HepG2 (cell line): ENCODE data around the gene ABCC3. TPM values are rescaled to one million over a fixed set of nuclear protein-coding genes. Genes with fewer than 3 reads are reported as not detected.

Experiments used
- ATAC-seq: fragments of 200-7000 bp; cut with Tn5 transposase; 3 replicates; pipeline ENCODE4 v1.9.1; 2020; ENCODE audit warnings: mild to moderate bottlenecking, moderate library complexity
- BruUV-seq: library from RNA; stranded (reverse); fragments of 400-500 nt; replicated peaks from 2 replicates; lab custom pipeline; 2021; lab: Mats Ljungman, UMichigan
- CTCF ChIA-PET: fragments of 300-600 bp; formaldehyde crosslinking; extraction: SDS; loops from one replicate; lab custom pipeline; 2021; ENCODE audit warnings: low total read pairs, inconsistent platforms, low intra/inter-chr PET ratio; lab: Yijun Ruan, JAX
- POLR2A ChIA-PET: fragments of 350-600 bp; sonication (Branson Sonifier 250); formaldehyde crosslinking; loops from one replicate; lab custom pipeline; 2020; ENCODE audit warnings: antibody characterized with exemption, inconsistent platforms; lab: Yijun Ruan, JAX
- DNase-seq: peaks from one replicate; pipeline ENCODE4 v3.0.0-alpha.2; 2015; ENCODE audit warnings: low spot score
- FAIRE-seq: peaks from 3 replicates; lab custom pipeline; 2011; peaks lifted over from hg19 to GRCh38; lab: Jason Lieb, UNC
- H2AFZ ChIP-seq: one replicate; pipeline ENCODE4 v1.6.1; 2011; ENCODE audit warnings: low read length, inconsistent platforms
- H3K27ac ChIP-seq: fragments of 300-600 bp; 3 replicates; pipeline ENCODE4 v1.8.0; 2011; ENCODE audit warnings: mixed run types, mild to moderate bottlenecking, mixed read lengths, low read length, inconsistent platforms; ENCODE audit not compliant: insufficient read depth; ENCODE audit errors: extremely low read length
- H3K27me3 ChIP-seq, 2 experiments: fragments of 200-600 bp in 1 of 2; 2 replicates in 1 of 2; 3 replicates in 1 of 2; pipeline versions ENCODE4 v1.6.0 to v1.8.0; 2011; ENCODE audit warnings: low read length in 2 of 2, mild to moderate bottlenecking in 2 of 2, moderate library complexity in 2 of 2, inconsistent platforms in 1 of 2; ENCODE audit not compliant: insufficient read depth in 2 of 2, control insufficient read depth in 1 of 2
- H3K36me3 ChIP-seq, 2 experiments: fragments of 200-600 bp in 1 of 2; replicated peaks in 1 of 2; 2 replicates in 1 of 2; 3 replicates in 1 of 2; pipeline versions ENCODE4 v1.5.1 to v1.8.0; 2011; ENCODE audit warnings: low read length in 2 of 2, inconsistent platforms in 1 of 2; ENCODE audit not compliant: insufficient read depth in 2 of 2, control insufficient read depth in 1 of 2
- H3K4me1 ChIP-seq: 2 replicates; pipeline ENCODE4 v1.5.1; 2012; ENCODE audit warnings: low read length, inconsistent platforms; ENCODE audit not compliant: insufficient read depth
- H3K4me2 ChIP-seq: 2 replicates; pipeline ENCODE4 v1.6.0; 2011; ENCODE audit warnings: low read depth, low read length, inconsistent platforms
- H3K4me3 ChIP-seq, 3 experiments: fragments of 200-600 bp in 1 of 3; sonication (generic), shearing (Covaris generic) in 1 of 3; replicated peaks in 1 of 3; 2 replicates each; pipeline ENCODE4 v1.5.1; 2011 to 2016; ENCODE audit warnings: low read length in 3 of 3, inconsistent platforms in 2 of 3, low read depth in 2 of 3, mild to moderate bottlenecking in 2 of 3, control low read depth in 1 of 3, mixed read lengths in 1 of 3; ENCODE audit not compliant: insufficient read depth in 1 of 3
- H3K79me2 ChIP-seq: one replicate; pipeline ENCODE4 v1.6.1; 2011; ENCODE audit warnings: low read length, inconsistent platforms; ENCODE audit not compliant: insufficient read depth
- H3K9ac ChIP-seq: 2 replicates; pipeline ENCODE4 v1.6.0; 2011; ENCODE audit warnings: mild to moderate bottlenecking, low read depth, low read length, inconsistent platforms; ENCODE audit not compliant: insufficient read depth
- H3K9me3 ChIP-seq: 2 replicates; pipeline ENCODE4 v1.5.1; 2012; ENCODE audit warnings: mild to moderate bottlenecking, low read length
- H4K20me1 ChIP-seq: 2 replicates; pipeline ENCODE4 v1.6.0; 2011; ENCODE audit warnings: inconsistent platforms, mild to moderate bottlenecking, low read length, moderate library complexity; ENCODE audit not compliant: insufficient read depth
- DNMT3B ChIP-seq: conservative IDR thresholded peaks from 2 replicates; pipeline ENCODE4 v1.6.1; 2016; ENCODE audit warnings: missing biosample characterization, control low read depth
- FOXA1 ChIP-seq, 2 experiments: fragments of 450-650 bp in 1 of 2; sonication (generic) in 1 of 2; formaldehyde crosslinking in 1 of 2; IDR thresholded peaks; 2 replicates each; pipeline versions ENCODE4 v1.4.0 to v1.6.1; 2016 to 2020; ENCODE audit warnings: missing genetic modification reagents in 1 of 2
- GATA4 ChIP-seq: sonication (generic); IDR thresholded peaks from 2 replicates; pipeline ENCODE4 v1.6.1; 2016; ENCODE audit warnings: antibody characterized with exemption, low read depth, borderline replicate concordance
- GTF3A ChIP-seq: sonication (generic); formaldehyde crosslinking; conservative IDR thresholded peaks from 2 replicates; pipeline ENCODE4 v1.4.0; 2020; ENCODE audit warnings: mild to moderate bottlenecking, missing genetic modification reagents
- HBP1 ChIP-seq: IDR thresholded peaks from 2 replicates; pipeline ENCODE4 v1.6.1; 2016; ENCODE audit warnings: low read depth, control low read depth
- HDAC6 ChIP-seq: fragments of 200-600 bp; sonication (generic); IDR thresholded peaks from 2 replicates; pipeline ENCODE4 v1.7.0; 2017; ENCODE audit warnings: mild to moderate bottlenecking, antibody characterized with exemption, low read length, low read depth
- HMGXB4 ChIP-seq, 2 experiments: sonication (generic) in 1 of 2; formaldehyde crosslinking in 1 of 2; IDR thresholded peaks; 2 replicates each; pipeline versions ENCODE4 v1.4.0 to v1.6.1; 2018 to 2020; ENCODE audit warnings: missing genetic modification reagents in 2 of 2, borderline replicate concordance in 1 of 2, low read depth in 1 of 2, mild to moderate bottlenecking in 1 of 2, missing biosample characterization in 1 of 2
- HNF4G ChIP-seq, 2 experiments: sonication (generic) in 1 of 2; formaldehyde crosslinking in 1 of 2; IDR thresholded peaks; 2 replicates each; pipeline versions ENCODE4 v1.4.0 to v1.6.1; 2011 to 2020; ENCODE audit warnings: borderline replicate concordance in 2 of 2, low read depth in 2 of 2, mild to moderate bottlenecking in 2 of 2, low read length in 1 of 2, missing genetic modification reagents in 1 of 2, moderate library complexity in 1 of 2
- HOXA5 ChIP-seq: sonication (generic); formaldehyde crosslinking; IDR thresholded peaks from 2 replicates; pipeline ENCODE4 v1.4.0; 2020; ENCODE audit warnings: missing genetic modification reagents
- SPEN ChIP-seq: sonication (generic); formaldehyde crosslinking; IDR thresholded peaks from 2 replicates; pipeline ENCODE4 v1.5.1; 2020; ENCODE audit warnings: low read depth, mild to moderate bottlenecking, missing genetic modification reagents
- ZKSCAN8 ChIP-seq: IDR thresholded peaks from 2 replicates; pipeline ENCODE4 v1.6.1; 2016; ENCODE audit warnings: borderline replicate concordance, missing genetic modification reagents, missing compliant biosample characterization
- ZNF180 ChIP-seq: sonication (generic); formaldehyde crosslinking; IDR thresholded peaks from 2 replicates; pipeline ENCODE4 v1.4.0; 2020; ENCODE audit warnings: low read depth, missing genetic modification reagents, borderline replicate concordance
- ZNF256 ChIP-seq: sonication (generic); formaldehyde crosslinking; conservative IDR thresholded peaks from 2 replicates; pipeline ENCODE4 v1.4.0; 2020; ENCODE audit warnings: missing genetic modification reagents
- ZNF547 ChIP-seq: sonication (generic); formaldehyde crosslinking; IDR thresholded peaks from 2 replicates; pipeline ENCODE4 v1.5.1; 2020; ENCODE audit warnings: mild to moderate bottlenecking, missing genetic modification reagents
- ZNF556 ChIP-seq: sonication (generic); formaldehyde crosslinking; IDR thresholded peaks from 2 replicates; pipeline ENCODE4 v1.4.0; 2020; ENCODE audit warnings: mild to moderate bottlenecking, missing genetic modification reagents, borderline replicate concordance
- WGBS: methylation state at CpG from one replicate; pipeline ENCODE4 v1.1.6; 2017; ENCODE audit warnings: low lambda C conversion rate; 5-methylcytosine and 5-hydroxymethylcytosine counted together
- in situ Hi-C: cut with HindIII; loops from 2 replicates; pipeline ENCODE4 v1.10.0; 2017; ENCODE audit warnings: low pct_unique_long_range_greater_than_20kb; ENCODE audit not compliant: extremely low pct_ligation_motif_present
- intact Hi-C: fragments of 100-400 bp; cut with micrococcal nuclease; formaldehyde crosslinking; loops from one replicate; pipeline ENCODE4 v1.10.0; 2022; ENCODE audit not compliant: unreplicated experiment
- polyA plus RNA-seq, 8 experiments: library from polyadenylated mRNA; depleted of rRNA in 3 of 8; stranded (reverse) in 7 of 8; unstranded in 1 of 8; fragments of >200 nt; fragmentation: Illumina TruSeq in 4 of 8; extraction: Trizol in 4 of 8; gene quantifications; 2 replicates each; pipeline versions ENCODE4 v1.2.1 to v1.2.3, GENCODE V29; 2011 to 2016; ENCODE audit warnings: low read depth in 4 of 8, missing spikeins in 1 of 8, mixed read lengths in 1 of 8; ENCODE audit not compliant: insufficient read depth in 1 of 8
- total RNA-seq, 5 experiments: library from RNA; depleted of rRNA; stranded (reverse); fragments of >200 nt; fragmentation: Illumina TruSeq; extraction: Trizol; gene quantifications; 2 replicates each; pipeline ENCODE4 v1.2.3, GENCODE V29; 2016; ENCODE audit warnings: low read depth in 1 of 5

Gene ABCC3
- total and polyA plus RNA-seq, 2 of the 13 experiments (the other 11 are each of a cell fraction or from before 2014, with no cell fraction given), result 25.2 to 50.7 TPM

- TF ChIP-seq ZKSCAN8 (CRISPR knock-in tag), result no peak
- TF ChIP-seq ZNF256 (CRISPR knock-in tag), result no peak
Measured at GRCh38 chr17:50690887-50691549, 56.3 kb downstream of the ABCC3 start (continued).

DNA sequence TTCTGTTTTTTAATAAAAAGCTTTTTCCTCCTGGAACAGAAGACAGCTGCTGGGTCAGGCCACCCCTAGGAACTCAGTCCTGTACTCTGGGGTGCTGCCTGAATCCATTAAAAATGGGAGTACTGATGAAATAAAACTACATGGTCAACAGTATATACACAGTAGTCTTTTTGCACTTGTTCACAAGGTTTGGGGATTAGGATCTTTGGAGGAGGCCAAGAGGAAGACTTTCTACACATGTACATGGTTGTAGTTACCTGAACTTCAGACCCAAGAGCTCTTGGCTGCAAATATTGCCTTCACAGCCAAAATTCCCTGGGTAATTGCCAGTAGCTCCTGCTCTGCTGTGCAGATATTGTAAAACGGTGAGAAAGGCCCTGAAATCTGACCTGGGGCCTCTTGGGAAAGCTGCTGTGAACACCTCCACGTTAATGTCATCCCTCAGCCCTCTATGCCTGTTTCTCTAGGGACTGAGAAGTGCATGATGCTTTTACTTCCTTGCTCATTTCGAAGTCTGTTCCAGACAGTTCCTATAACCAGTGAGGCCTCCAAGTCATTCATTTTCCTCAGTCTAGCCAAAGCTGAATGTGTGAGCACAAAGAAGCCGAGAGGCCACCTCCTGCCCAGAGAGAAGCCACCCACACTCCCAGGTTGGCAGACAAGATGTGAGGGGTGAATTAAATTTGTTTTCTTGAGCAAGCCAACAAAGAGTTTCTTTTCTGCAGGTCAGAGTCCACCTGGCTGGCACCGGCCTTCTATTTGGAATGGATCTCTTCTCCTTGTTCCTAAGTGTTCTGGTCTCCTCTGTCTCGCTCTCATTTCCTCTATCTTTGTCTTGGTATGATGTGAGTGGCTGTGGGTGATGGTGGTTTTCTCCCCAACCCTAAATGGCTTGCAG lies 57.1 kb downstream of the ABCC3 start:
- Histone ChIP-seq H3K4me1 (peaks cover 91% of the 10 kb centered on the region), H3K27me3 (no peaks in the 10 kb centered on the region), H2AFZ (no peak overlapping the region), H3K9ac (peak overlapping the region; percentile 66), H3K79me2 (peaks cover 6% of the 10 kb centered on the region), H4K20me1 (no peaks in the 10 kb centered on the region), H3K4me3 (peak overlapping the region in 1 of 3 experiments; percentile 42; a peak in 1 of 6 replicates), H3K4me2 (peak overlapping the region; percentile 80), H3K27ac (peak overlapping the region; percentile 89), H3K36me3 (peaks cover 9 to 15% of the 10 kb centered on the region in 2 experiments; a peak in 4 of 5 replicates), H3K9me3 (no peaks in the 10 kb centered on the region)
- in situ Hi-C loops, result loop anchor here (5.0 kb wide), 2 partner anchors 64 to 144 kb away; partner anchors contain the start of gene SPATA20
- DNase-seq (peak; percentile 85), FAIRE-seq (peak; percentile 92), ATAC-seq (peak; percentile 7)
- 16% methylated on average over 6 of the region's 6 CpGs for WGBS
- CTCF ChIA-PET, result no interaction called here
- no TSS peak for BruUV-seq
- intact Hi-C loops, result no loop called here
- POLR2A ChIA-PET, result interaction anchor here (0.8 to 21.3 kb wide), 24 partner anchors 7 to 295 kb away, joined by 3 to 839 read pairs (median 6); partner anchors contain the start of genes ABCC3, ANKRD40, LRRC59 and LUC7L3
- peak; percentile 72; the same call in 1 of the 2 replicates for TF ChIP-seq HNF4G (IDR thresholded peaks at IDR 0.05; ENCODE audit: borderline replicate concordance, low read depth, low read length)
- no peak for TF ChIP-seq HNF4G (CRISPR knock-in tag; IDR thresholded peaks at IDR 0.05; ENCODE audit: borderline replicate concordance, low read depth)
- TF ChIP-seq GTF3A (CRISPR knock-in tag), result 0 out of 2 replicates have a peak, but pooled peaks have one; percentile 89
- TF ChIP-seq DNMT3B (CRISPR knock-in tag), result no peak
- TF ChIP-seq FOXA1 (IDR thresholded peaks at IDR 0.05), result no peak
- TF ChIP-seq FOXA1 (CRISPR knock-in tag; IDR thresholded peaks at IDR 0.05), result 0 out of 2 replicates have a peak, but pooled peaks have one; percentile 13
- TF ChIP-seq HMGXB4 (CRISPR knock-in tag; IDR thresholded peaks at IDR 0.05; ENCODE audit: borderline replicate concordance in 1 of 2, low read depth in 1 of 2), result 0 out of 4 replicates have a peak, but pooled peaks of 1 of the 2 experiments have one; percentile 35
- no peak for TF ChIP-seq HBP1
- peak; percentile 50; the same call in 1 of the 2 replicates for TF ChIP-seq ZNF556 (CRISPR knock-in tag)
- no peak; the same call in 1 of the 2 replicates for TF ChIP-seq GATA4
- 0 out of 2 replicates have a peak, but pooled peaks have one; percentile 12 for TF ChIP-seq ZNF547
- TF ChIP-seq ZNF180 (CRISPR knock-in tag), result no peak
- TF ChIP-seq HDAC6, result no peak
- 0 out of 2 replicates have a peak, but pooled peaks have one; percentile 41 for TF ChIP-seq HOXA5
- 0 out of 2 replicates have a peak, but pooled peaks have one; percentile 7 for TF ChIP-seq SPEN (CRISPR knock-in tag)
